Dermis blood vessel endothelial cell (primary cell): ENCODE measurements around the gene ZC3H7A. TPM values are rescaled to one million over a fixed set of nuclear protein-coding genes. Genes with fewer than 3 reads are reported as not detected.

Experiments used
- DNase-seq: peaks from one replicate; pipeline ENCODE4 v3.0.0; 2010
- total RNA-seq: library from RNA; depleted of rRNA; stranded (reverse); fragments of >200 nt; gene quantifications from 2 replicates; pipeline ENCODE4 v1.2.3, GENCODE V29; 2014

Gene ZC3H7A
- total RNA-seq, 1 donor from 2014 or later: 43.4 TPM

- no peak for DNase-seq
Measured at GRCh38 chr16:11734653-11735043, 62.4 kb downstream of the ZC3H7A start.

GRCh38 chr16:11734025-11734652 is 62.9 kb downstream of the ZC3H7A start:
- no peak for DNase-seq

- no peak for DNase-seq
Measured at GRCh38 chr16:11731222-11731621, 65.8 kb downstream of the ZC3H7A start.

DNA sequence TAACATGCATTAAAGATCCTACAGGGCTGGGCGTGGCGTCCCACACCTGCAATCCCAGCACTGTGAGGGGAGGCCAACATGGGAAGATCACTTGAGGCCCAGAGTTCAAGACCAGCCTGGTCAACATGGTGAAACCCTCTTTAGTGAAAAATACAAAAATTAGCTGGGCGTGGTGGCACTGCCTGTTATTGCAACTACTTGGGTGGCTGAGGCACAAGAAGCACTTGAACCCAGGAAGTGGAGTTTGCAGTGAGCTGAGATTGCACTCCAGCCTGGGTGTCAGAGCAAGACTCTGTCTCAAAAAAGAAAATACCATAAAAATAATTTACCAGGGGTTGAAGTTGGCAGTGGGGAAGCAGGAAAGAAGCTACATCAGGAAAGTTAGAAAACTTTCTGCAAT is 67.3 kb downstream of the ZC3H7A start:
- no peak for DNase-seq

DNA sequence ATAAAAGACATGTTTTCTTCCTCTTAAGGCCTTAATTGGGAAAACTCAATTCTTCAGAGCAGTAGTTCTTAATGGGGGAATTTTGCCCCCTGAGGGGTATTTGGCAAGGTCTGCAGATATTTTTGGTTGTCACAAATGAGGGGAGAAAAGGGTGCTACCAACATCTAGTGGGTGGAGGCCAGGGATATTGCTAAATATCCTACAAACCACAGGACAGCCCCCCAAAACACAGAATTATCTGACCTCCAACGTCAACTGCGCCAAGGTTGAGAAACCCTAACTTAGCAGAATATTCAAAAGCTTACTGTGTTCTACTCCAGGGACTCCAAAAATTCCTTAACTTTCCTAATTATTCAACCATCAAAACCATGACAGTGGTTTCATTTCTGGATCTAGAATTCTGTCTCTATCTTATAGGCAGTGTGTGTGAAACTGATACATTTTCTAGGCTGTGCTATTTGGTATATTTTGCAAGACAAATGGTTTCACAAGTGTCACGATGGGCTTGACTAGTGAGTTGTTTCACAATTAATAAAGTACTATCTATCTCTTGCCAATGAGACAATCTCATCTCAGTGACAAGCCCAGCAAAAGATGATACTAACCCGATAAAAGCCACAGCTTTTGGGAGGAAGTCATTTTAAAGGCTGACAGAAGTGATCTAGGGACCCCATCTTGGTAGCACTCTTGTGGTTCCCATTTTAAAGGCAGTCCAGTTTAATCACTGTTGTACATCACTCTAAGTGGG is 69.1 kb downstream of the ZC3H7A start:
- DNase-seq: no peak

DNA sequence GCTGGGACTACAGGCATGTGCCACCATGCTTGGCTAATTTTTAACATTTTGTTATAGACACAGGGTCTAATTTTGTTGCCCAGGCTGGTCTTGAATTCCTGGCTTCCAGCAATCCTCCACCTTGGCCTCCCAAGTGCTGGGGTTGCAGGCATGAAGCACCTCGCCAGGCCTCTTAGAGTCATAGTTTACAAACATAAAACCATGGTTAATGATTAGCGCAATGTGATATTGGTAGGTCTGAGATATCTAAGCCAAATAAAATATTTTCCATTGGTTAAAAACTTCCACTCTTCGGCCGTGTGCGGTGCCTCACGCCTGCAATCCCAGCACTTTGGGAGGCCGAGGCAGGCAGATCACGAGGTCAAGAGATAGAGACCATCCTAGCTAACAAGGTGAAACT is 71.0 kb downstream of the ZC3H7A start:
- no peak for DNase-seq

- DNase-seq: no peak
Measured at GRCh38 chr16:11725457-11725856, 71.6 kb downstream of the ZC3H7A start.

DNA sequence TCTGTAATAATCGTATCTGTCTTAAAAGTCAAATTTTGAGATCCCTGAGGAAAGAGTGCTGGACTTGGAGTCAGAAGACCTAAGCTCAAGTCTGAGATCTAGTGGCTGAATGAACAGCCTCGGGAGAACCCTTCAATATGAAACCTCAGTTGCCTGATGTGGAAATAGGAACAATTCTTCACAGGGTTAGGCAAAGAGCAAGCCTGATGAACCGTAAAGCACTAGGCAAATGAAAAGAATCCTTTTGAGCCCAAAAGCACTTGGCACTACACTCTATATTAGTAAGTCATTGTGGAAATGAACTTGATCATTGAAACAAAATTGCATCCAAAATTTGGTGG is 74.6 kb downstream of the ZC3H7A start:
- DNase-seq: no peak

GRCh38 chr16:11721781-11722467 is 75.1 kb downstream of the ZC3H7A start:
- DNase-seq: no peak

DNA sequence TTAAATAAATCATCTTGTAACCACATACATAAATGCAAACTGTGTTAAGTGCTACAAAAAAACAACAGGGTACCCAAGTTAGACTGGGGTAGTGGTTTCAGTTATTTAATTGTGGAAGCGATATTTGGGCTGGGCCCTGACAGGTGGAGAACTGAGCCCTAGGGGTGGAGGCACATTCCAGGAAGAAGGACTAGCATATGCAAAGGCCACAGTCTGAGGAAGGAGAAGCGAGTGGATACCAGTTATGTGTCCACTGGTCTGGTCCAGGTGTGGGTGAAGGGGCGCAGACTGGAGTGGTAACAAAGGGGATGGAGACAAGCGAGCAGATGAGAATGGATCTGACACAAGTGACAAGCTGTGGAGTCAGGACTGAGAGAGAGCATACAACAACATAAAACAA is 77.3 kb downstream of the ZC3H7A start:
- no peak for DNase-seq

DNA sequence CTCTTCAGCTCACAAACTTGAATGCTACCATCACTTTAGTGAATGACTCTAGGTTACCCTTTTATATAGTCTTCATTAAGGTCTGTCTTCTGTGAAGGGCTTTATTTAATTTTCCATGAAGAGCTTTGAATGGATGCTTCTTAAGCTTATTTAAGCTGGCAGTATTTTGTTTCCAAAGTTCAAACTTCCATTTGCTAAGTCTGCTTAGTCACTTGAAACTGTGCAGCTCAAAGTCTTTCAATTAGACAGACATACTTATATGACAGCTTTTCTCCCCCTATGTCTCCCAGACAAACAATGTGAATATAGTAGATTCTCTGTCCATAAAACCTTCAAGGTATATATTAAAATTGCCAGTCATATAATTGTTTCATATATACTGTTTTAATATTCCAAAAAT is 77.9 kb downstream of the ZC3H7A start:
- no peak for DNase-seq

DNA sequence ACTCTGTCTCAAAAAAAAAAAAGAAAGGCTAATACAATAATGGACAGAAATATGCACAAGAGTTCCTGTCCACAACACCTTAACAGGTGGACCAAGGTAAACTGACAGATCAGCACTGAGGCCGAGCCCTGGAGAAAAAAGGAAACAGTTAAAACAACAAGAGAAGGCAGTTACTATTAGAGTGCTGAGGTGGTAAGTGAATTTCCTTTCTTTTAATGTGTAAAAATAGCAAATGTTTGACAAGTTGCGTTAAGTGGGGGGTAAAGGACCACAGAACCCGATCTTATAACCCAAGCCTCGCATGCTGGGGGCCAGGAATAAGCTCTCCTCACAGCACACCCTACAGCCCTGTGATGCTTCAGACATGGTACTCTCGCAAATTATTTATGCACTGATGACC is 79.2 kb downstream of the ZC3H7A start:
- no peak for DNase-seq

GRCh38 chr16:11716336-11716735 is 80.7 kb downstream of the ZC3H7A start:
- DNase-seq: no peak

DNA sequence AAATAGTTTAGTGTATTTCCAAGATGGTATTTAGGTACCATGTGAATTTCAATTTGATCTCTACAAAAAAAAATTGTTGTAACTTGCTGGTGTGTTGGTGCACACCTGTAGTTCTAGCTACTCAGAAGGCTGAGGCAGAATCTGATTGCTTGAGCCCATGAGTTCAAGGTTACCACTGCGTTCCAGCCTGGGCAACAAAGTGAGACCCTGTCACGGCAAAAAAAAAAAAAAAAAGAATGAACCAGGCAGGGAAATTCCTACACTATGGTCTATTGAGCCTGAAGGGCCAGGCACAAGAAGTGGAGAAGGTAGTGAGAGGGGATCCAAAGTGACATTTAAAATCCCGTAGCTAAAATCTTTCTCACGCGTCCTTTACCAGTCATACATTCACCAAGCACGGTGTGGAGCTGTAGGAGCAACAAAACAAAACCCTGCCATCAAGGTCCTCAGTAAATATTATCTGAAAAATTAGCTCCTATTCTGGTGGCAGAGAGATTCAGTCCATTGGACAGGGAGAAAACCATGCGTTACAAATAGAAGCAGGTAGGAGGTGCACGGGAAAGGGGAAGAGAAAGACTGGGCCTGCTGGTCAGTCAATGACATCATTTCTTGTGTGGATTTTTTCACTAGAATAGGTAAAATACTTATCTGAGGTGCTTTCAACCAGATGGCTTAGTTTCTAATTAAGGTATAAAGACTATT is 81.7 kb downstream of the ZC3H7A start:
- no peak for DNase-seq

DNA sequence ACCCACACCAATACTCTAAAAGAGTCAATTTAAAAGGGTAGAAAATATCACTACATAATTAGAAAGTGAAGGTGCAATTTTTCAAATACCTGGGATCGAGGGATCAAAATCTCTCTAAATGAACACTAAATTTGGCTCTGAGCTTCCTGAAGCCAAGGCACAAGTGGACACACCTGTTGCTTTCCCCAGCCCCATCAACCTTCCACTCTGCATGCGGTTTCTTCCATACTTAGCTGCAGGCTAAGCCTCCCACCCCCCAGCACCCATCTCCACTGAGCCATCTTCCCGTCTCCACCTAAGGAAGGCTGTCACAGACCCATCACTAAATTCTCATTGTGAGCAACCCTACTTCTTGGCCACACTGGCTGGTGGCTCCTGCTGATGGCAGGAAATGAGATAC is 84.9 kb downstream of the ZC3H7A start:
- no peak for DNase-seq

DNA sequence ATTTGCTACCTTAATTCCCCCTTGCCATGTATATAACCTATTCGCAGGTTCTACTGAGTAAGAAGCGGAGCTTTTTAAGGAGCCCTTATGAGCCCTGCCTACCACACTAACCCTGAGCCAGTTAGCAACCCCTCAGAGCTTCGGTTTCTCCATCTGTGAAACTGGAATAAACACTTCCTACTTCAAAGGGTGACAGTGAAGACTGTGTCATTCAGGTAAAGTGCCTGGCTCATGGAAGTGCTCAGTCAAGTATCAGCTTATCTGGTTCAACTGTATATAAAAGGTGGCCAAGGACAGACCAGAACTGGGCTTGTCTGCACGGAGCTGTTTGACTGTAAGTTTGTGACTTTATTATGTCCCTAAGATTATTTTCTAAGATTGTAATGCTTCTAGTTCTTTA is 85.4 kb downstream of the ZC3H7A start:
- DNase-seq: no peak

- DNase-seq: no peak
Measured at GRCh38 chr16:11708421-11708820, 88.6 kb downstream of the ZC3H7A start.

DNA sequence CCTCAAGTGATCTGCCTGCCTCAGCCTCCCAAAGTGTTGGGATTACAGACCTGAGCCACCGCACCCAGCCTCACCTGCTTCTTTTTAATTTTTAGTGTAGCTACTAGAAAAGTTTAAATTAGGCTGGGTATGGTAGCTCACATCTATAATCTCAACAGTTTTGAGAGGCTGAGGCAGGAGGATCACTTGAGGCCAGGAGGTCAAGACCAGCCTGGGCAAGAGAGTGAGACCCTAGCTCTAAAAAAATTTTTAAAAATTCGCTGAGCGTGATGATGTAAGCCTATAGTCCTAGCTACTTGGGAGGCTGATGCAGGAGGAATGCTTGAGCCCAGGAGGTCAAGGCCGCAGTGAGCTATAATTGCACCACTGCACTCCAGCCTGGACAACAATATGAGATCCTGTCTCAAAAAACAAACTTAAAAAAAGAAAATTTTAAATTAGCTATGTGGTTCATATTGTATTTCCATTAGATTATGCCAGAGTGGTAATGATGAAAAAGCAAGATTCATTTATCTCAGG is 89.3 kb downstream of the ZC3H7A start:
- DNase-seq: no peak

GRCh38 chr16:11706180-11706742 is 90.8 kb downstream of the ZC3H7A start:
- DNase-seq: no peak

DNA sequence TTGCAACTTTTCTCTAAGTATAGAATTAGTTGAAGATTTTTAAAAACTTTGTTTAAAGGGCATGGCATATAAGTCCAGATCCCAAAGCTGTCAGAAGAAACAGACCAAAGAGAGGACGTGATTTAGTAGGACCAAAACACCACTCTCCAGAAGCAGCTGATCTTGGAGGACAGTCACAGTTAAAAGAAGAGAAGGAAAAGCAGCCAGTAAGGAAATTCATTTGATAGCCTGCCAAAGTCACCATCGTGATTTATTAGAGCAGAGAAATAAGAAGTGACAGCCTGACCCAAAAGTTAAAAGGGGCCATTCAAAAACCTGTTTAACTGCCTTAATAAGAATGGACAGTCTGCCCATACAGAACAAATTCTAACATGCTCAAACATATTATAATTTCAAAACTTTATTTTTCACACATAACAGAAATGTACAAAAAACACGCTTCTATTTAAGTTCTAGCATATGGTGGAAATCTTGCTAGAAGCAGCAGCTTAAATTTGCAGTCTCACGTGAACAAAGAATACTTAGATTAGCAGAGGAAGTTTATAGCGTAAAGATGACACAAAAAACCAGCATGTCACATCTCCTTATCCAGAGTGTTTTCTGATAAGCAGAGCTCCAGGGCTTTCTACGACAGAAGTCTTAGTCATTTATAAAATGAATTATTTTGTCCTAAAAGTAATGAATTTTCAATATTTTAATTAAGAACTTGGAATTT is 91.6 kb downstream of the ZC3H7A start:
- no peak for DNase-seq
